Sciatic nerve (tissue), 2 donors: Measurements from ENCODE around the gene CCDC157. TPM values are rescaled to one million over a fixed set of nuclear protein-coding genes. Genes with fewer than 3 reads are reported as not detected.

ENCODE experiments used
- ATAC-seq: fragments of 200-7000 bp; cut with Tn5 transposase; one replicate; pipeline ENCODE4 v1.9.1; 2020; ENCODE audit warnings: mild to moderate bottlenecking, moderate library complexity
- DNase-seq: peaks from one replicate; pipeline ENCODE4 v3.0.0-alpha.2; 2020; ENCODE audit warnings: low spot score
- intact Hi-C: fragments of 100-400 bp; cut with DNase I; formaldehyde crosslinking; loops from one replicate; pipeline ENCODE4 v1.14.2; 2022
- total RNA-seq: library from RNA; stranded (reverse); fragmentation: NEBNext Ultra II Directional; extraction: Animal tissue kit (Norgen Biotek cat#: 25700); gene quantifications from one replicate; pipeline ENCODE4 v1.2.1, GENCODE V29; 2021
- donor health status: DM: no; HTN: no; CAD: no.
- donor health status: DM: no; HTN: no; CAD: no.

The CCDC157 gene
- total RNA-seq, 1 donor from 2014 or later = 0.71 TPM

DNA sequence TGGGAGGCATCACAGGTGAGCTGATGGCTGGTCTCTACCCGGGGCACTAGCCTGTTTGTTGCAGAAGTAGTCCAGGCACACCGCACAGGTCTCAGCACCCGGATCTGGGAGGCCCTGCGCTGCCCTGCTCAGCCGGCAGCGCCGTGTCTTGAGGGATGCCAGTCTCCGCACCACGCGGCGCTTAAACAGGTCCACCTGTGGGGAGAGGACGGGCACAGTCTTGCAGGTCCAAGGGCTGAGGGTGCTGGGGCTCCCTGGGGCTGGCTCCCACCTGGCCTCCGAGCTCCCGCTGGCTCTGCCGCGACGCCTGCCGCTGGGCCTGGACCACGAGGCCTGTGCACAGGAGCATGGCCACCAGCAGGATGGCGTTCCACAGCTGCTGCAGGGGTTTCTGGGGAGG, 23.2 kb downstream of the CCDC157 start:
- intact Hi-C loops = no loop called here

DNA sequence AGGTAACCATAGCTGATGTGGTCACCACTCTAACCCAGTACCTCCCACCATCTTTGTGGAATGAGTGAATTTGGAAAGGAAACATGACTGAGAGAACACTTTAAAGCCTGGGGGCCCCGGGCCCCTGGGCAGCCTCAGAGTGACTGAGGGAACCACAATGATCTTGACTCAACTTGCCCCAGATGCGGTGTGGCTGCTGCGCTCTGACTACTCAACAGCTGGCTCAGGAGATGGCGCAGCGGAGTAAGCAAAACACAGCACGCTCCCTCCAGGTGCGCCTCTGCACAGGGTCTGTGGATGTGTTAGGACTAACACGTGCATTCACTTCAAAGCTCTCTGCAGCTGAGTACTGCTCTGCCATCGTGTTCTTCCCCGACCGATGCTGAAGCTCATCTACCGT, 24.5 kb downstream of the CCDC157 start:
- ATAC-seq (no peak), DNase-seq (no peak)
- intact Hi-C loops = no loop called here

More for the DNA sequence above, 23.2 kb downstream of the CCDC157 start:
- DNase-seq (no peak), ATAC-seq (no peak)

DNA sequence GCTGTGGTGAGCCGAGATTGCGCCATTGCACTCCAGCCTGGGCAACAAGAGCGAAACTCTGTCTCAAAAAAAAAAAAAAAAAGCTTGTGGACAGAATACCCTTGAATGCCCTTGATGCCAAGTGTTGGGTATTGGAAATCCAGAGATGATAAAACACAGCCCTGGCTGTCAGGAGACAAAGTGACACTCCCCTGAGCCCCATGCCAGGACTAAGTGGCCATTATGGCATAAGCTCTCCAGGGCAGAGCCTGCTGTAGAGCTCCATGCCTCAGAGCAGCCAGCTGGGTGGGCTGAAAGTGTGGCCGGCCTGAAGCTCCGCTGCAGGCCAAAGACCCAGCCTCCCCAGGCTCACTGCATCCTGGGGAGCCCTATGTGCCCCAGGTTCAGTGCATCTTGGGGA, 25.5 kb downstream of the CCDC157 start:
- DNase-seq (no peak), ATAC-seq (no peak)
- intact Hi-C loops = no loop called here

DNA sequence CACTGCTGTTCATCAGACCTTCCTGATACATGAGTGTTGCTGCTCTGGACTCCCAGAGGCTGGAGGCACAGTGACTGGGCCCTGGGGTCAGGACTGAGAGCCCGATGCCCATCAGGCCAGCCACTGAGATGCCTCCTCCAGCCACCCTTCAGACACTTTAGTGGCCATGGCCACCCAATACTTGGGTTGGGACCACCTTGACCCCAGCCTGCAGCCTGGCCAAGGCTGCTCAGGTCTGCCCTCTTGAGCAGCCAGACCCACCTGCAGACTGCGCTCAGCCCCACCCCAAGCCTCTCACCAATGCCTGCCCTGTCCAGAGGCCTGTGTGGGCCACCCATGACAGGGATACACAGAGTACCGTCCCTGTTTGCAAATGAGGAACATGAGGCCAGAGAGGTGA, 26.3 kb downstream of the CCDC157 start:
- ATAC-seq (no peak), DNase-seq (no peak)
- intact Hi-C loops = no loop called here

DNA sequence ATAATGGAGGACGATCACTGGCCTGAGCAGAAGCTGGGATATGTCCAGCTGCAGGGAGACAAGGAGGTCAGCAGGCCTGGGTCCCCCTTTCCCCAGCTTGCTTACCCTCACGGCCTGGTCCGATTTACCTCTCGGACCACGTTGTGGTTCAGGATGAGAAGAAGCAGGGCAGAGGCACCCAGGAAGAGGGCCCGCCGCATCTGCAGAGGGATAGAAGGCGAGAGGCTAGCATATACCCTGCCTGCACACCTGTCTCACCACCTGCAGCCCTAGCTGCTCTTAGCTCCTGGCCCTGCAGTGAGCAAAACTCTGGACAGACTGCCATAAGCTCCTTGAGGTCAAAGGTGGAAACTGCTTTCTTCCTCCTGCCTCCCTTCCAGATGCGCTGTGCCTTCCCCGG, 29.1 kb downstream of the CCDC157 start:
- DNase-seq (no peak), ATAC-seq (no peak)
- intact Hi-C loops = loop anchor here (2.0 to 5.0 kb wide), 2 partner anchors 99 to 123 kb away; partner anchors contain the start of gene CASTOR1

DNA sequence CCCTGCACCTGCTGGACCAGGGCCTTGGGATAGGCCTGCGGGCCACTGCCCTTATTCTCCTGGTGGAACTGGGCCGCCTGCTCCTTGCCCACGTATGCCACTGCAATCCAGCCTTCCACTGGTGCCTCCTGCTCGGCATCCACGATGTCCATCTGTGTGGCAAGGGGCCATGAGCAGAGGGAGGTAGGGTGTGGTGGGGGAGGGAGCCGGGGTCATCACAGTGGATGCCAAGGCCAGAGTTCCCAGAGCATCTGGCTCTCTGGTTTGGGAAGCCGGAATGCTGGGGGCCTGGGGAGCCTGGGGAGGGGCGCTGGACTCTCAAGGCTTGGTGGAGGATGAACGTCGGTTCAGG, 29.8 kb downstream of the CCDC157 start:
- DNase-seq (peak; percentile 69), ATAC-seq (peak; percentile 22)
- intact Hi-C loops = loop anchor here (2.0 to 5.0 kb wide), 2 partner anchors 99 to 124 kb away; partner anchors contain the start of gene CASTOR1

DNA sequence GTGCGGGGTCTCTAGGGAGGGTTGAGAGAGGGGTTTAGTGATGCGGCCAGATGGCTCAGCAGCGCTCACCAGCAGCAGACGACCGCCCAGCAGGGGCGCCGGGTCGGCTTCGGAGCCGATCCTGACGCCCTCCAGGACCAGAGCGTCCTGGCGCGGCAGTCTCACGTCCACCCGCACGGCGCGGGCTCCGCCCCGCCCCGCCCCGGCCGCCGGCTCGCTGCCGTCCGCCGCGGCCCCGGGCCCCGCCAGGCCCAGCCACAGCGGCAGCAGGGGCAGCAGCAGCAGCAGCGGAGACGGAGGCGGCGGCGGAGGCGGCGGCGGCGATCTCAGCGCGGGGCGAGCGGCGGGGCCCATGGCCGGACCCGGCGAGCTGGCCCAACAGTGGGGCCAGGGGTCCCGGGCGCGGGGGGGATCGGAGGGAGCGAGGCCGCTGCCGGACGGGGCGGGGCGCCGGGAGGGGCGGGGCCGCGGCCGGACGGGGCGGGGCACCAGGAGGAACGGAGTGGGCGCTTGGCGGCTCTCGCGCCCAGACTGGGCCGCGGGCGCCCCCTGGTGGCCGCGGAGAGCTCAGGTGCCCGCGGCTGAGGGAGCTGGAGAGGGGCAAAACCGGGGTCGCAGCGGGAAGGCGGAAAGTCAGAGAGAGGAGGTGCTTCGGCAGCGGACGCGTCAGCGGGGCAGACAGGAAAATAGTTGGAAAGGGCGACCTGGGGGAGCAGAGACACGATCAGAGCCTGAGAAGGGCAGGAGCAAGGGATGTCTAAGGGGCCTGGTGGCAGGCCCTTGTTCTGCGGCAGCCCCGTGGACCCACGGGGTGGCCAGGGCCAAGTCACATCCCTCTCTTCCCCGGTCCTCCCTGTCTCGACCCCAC, 30.4 kb downstream of the CCDC157 start, which contains the start of gene RNF215:
Gene RNF215, minus strand, starts transcription at position 452 of the 868 bp plus-strand sequence. Its CDS starts 98 bp downstream, at position 354.
- DNase-seq (peak; percentile 91), ATAC-seq (peak; percentile 88)
- intact Hi-C loops = loop anchor here (2.0 to 5.0 kb wide), 2 partner anchors 100 to 124 kb away; partner anchors contain the start of gene CASTOR1

DNA sequence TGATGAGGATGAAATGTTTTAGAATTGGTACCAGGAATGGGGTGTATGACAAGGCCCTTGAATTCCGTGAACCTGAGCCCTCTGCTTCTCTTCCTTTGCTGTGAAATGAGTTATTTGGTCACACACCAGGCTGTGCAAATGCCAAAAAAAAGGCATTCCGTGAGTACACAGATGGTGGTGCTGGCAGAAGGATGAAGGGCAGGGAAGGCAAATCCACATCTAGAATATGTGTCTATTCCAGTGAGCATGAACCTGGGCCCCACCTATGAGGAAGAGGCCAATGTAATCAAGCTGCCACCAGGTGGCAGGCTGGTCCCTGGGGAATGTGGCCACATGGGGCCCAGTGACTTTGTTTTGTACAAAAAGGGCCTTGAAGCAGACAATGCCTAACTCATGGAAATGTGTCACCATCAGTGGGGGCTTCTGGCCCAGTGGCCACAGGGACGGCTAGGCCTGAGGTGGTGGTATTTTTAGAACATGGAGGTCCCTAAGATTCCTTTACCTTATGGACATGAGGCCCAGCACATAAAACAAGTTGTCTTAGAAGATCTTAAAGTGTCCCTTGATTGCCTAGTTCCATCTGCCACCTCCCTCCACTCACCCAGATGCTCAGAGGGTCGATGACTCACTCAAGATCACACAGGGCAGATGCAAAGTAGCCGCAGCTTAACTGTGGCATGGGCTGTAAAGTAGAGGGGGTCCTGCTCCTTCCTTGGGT, 34.3 kb downstream of the CCDC157 start:
- peak; percentile 75 for DNase-seq
- intact Hi-C loops = no loop called here
- no peak for ATAC-seq

DNA sequence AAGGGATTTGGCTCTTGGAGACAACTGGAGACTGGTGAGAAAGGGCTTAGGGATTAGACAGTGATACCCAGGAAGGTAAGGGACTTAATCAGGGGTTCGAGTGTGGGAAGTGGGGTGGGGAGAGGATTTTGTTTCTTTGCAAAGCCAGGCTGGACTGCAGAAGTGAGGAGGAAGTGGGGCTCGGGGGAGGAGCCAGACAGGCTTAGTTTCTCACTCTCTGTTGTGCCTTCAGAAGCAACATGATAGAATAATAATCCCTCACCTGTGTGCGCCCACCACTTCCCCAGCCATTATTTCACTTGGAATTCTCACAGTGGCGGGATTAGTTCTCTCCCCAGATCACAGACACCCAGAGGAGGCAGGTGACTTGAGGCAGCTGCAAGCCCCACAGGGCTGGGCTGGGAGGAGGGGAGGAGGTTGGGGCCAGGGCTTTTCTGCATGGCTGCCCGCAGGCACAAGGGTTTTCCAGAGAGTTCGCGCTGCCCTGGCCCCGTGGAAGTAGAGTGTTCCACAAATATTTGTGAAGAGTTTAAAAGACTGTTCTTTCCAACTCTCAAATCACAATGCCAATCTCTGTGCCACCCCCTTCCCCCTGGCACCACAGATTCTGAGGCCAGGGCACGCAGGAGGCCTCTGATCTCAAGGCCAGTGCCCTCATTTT, 36.0 kb downstream of the CCDC157 start:
- ATAC-seq (no peak), DNase-seq (no peak)
- intact Hi-C loops = no loop called here

DNA sequence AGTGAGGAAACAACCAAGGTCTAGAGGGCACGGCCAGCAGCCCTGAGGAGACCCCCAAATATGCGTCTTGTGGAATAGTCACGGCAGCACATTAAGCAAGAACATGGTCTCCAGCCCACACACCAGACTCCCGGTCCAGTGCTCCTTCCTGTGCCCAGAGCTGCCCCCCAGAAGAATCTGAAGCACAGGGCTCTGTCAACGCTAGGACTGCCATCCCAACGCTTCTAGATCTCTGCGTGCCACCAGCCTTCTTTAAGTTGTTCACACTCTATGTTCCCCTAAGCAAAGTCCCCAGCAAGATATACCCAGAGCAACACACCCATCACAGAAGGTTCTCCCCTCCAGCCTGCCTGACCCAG, 36.5 kb downstream of the CCDC157 start:
- ATAC-seq = no peak
- DNase-seq = no peak
- intact Hi-C loops = no loop called here

DNA sequence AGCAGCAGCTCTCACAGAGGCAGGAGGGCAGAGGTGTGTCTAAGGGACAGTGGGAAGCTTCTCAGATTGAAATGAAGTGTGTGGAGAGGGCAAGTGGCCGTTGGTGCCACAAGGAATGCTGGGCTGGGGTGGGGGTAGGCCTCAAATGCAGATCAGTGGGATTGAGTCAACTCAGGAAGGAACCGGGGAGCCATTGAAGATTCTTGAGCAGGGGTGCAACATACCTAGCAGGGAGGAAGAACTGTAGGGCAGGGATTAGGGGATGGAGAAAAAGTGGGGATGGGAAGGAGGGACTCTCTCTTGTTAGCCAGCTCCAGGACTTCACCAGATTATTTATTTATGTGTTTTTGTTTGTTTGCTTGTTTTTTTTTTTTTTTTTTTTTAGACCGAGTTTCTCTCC, 37.1 kb downstream of the CCDC157 start:
- intact Hi-C loops = no loop called here
- DNase-seq = no peak
- ATAC-seq = no peak

DNA sequence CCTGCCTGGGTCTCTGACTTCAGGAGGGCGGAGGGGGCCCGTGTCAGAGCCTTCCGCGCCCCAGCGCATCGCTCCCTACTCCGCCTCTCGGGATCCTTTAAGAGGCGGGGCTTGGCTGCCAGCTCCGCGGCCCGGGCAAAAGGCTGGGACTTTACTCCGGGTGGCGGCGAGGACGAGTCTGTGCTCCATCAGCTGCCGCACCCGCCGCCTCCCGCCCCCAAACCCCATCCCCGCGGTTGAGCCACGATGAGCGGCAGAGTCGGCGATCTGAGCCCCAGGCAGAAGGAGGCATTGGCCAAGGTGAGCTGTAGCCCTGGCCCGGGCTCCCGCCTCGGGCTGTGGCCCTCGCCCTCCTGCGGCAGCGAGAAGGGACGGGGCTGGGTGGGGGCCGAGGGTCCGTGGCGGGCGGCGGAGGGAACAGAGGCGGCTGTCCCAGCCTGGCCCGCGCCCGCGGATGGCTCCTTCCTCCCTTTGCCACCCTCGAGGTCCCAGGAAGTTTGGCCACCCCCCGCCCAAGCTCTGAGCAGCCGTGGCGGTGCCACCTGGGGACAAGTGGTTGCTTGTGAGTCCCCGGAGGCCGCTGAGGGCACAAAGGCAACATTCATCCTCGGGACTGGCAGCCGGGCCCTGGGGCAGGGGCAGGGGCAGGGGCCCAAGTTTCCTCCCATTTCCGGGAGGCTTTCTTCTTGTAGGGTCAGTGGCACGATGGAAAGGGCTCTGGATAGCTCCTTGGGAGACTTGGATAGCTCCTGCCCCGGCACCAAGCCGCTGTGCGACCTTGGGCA, 40.3 kb downstream of the CCDC157 start, which contains the start of gene SEC14L2:
Gene SEC14L2, plus strand, starts transcription at position 148 of the 785 bp plus-strand sequence. Its CDS starts 99 bp downstream, at position 247.
- DNase-seq = peak; percentile 84
- intact Hi-C loops = loop anchor here (5.0 kb wide), 1 partner anchor 95 kb away; no protein-coding TSS in a partner anchor
- ATAC-seq = peak; percentile 69

DNA sequence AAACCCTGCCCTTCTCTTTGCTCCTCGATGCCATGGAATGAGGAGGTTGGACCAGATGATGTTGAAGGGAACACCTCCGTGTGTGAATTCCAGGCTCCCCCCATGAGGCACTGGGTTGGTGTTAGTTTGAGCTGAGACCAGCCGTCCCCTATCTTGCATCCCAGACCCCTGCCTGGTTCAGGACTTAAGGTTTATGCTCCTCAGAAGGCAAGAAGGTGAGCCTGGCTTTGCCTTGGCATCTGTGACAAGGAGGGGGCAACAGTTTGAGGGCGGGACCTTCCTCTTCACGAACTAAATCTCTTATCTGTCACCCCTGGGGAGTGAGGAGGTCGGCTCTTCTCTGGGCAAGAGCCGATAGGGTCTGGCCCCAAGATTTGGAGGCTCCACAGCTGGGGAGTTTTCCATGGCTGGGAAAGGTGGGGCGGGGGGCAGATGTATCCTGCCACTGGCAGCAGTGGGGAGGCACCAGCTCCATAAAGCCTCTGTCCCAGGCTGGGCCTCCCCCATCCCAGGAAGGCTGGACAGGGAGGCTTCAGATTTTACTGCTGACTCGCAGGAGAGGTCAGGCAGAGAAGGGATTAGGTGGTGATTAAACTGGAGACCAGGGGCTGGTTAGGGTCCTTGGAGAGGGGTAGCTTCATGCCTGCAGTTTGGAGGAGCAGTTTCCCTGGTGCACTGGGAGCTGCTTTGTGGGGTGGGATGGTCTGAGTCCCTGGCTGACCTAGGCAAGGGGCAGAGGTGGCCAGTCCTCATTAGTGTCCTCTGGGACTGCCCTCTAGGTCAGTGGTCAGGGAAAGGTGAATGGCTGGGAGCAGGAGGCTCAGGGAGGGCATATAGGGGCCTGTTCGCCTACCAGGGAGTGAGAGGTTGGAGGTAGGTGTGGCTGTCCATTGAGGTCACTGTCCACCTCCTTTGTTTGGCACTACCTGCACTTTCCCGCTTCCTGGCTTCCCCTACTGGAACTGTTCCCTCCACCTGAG, 41.1 kb downstream of the CCDC157 start:
- intact Hi-C loops = loop anchor here (2.0 to 5.0 kb wide), 2 partner anchors 25 to 94 kb away; no protein-coding TSS in a partner anchor

DNA sequence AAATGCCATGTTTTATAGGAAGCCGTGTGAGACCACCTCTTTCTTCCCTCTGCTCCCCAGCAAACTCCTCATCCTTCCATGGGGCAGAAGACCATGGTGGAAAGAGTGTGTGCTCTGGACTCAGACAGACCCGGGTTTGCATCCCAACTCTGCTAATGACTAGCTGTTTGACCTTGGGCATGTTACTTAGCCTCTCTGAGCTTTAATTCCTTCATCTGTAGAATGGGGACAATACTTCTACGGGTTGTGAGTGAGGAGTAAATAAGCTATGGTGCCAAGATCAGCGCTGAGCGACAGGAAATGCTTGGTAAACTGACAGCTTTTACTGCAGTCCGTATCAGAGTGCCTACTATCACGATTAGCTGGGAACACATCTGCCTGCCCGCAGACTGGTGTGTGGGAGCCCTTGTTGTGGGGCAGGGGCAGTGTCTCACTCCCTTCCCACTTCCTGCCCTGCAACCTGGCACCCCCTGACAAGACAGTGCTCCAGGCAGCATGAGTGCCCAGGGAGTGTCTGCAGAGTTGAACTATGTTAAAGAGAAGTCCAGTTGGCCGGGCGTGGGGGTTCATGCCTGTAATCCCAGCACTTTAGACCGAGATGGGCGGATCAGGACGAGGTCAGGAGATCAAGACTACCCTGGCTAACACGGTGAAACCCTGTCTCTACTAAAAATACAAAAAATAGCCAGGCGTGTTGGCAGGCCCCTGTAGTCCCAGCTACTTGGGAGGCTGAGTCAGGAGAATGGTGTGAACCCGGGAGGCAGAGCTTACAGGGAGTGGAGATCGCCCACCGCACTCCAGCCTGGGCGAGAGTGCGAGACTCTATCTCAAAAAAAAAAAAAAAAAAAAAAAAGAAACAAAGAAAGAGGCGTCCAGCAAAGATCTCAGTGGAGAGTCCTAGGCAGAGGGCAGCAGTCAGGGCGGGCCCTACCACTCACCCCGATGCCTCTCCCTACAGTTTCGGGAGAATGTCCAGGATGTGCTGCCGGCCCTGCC, 42.2 kb downstream of the CCDC157 start:
- DNase-seq = no peak
- intact Hi-C loops = loop anchor here (2.0 to 5.0 kb wide), 2 partner anchors 24 to 93 kb away; no protein-coding TSS in a partner anchor
- ATAC-seq = peak; percentile 29

More for the DNA sequence above, 41.1 kb downstream of the CCDC157 start:
- DNase-seq (no peak), ATAC-seq (peak; percentile 16)

DNA sequence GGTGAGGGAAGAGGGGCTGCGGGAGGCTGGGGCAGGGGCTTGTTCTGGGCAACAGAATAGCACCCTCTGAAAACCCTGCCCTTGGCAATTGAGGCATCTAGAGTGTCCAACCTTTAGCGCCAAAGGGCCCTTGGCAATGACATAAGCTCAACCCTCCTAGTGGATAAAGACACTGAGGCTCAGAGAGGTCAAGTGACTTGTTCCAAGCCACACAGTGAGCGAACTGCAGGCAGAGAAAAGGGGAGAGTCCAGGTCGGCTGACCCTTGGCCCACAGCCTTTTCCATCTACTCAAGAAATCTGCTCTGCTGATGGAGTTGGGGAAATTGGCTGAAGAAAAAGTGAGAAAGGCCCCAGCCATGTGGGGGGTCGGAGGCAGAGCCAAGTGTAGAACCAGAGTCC, 42.9 kb downstream of the CCDC157 start:
- DNase-seq (no peak), ATAC-seq (peak; percentile 6)
- intact Hi-C loops = loop anchor here (2.0 to 5.0 kb wide), 2 partner anchors 23 to 93 kb away; no protein-coding TSS in a partner anchor

DNA sequence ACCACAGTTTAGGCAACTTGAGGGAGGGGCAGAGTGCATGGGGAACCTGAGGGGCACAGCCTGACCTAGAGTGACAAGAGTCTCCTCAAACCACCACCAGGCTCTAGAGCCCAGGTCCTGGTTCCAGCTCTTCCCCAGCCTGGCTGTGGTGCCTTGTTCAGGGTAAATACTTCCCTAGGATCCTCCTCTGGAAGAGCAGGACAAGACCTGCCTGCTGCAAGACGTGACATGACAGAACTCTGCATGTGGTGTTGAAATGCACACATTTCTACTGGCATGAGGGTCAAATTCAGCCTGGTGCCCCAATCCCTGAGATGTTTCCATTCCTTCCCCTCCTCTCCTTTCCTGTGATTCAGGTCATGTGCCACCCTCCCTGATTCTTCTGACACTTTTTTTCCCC, 43.4 kb downstream of the CCDC157 start:
- no peak for DNase-seq
- intact Hi-C loops = no loop called here
- no peak for ATAC-seq
